Measurements from ENCODE around the gene CFLAR. TPM values are rescaled to one million over a fixed set of nuclear protein-coding genes. Genes with fewer than 3 reads are reported as not detected.

Gene CFLAR
- 100 to 1,000 TPM; 168 to 253 (median 185) TPM for total RNA-seq
- 10 to 100 TPM; 63.9 to 95.7 TPM for polyA plus RNA-seq
- 271 reads per million, percentile 95 among the genes with 10 or more reads in this experiment for total RNA-seq

GRCh38 chr2:201116115-201116958 lies at the start of gene CFLAR:
Gene CFLAR, plus strand, starts transcription at chr2:201116164. Its CDS starts 13,702 bp downstream, at chr2:201129866.
- Mint-ChIP-seq H3K27ac (peak within 1 kb of the TSS; percentile 90 to 100 (median 99)), H3K4me1 (peaks cover 15 to 52% (median 38%) of the 10 kb centered on the region in 7 donors), H3K36me3 (peaks cover 0 to 28% (median 3%) of the 10 kb centered on the region in 5 donors), H3K4me3 (peak within 1 kb of the TSS; percentile 90 to 100 (median 97)), H3K9me3 (peaks cover 0 to 2% (median 0%) of the 10 kb centered on the region in 11 donors), H3K27me3 (peaks cover 0 to 2% (median 0%) of the 10 kb centered on the region in 5 donors)
- peak within 1 kb of the TSS; percentile 87 for H3K4me3 ChIP-seq (ENCODE audit: low read length)
- H3K36me3 ChIP-seq (ENCODE audit: control insufficient read depth in 2 of 3, insufficient read depth in 3 of 3, low read length in 3 of 3) = peaks cover 0 to 8% (median 0%) of the 10 kb centered on the region in 3 experiments
- ATAC-seq (peak; percentile 60), DNase-seq (peak; percentile 59 to 89 (median 78))
- peaks cover 6 to 17% of the 10 kb centered on the region in 2 donors for H3K4me1 ChIP-seq (ENCODE audit: control insufficient read depth in 2 of 2, insufficient read depth in 2 of 2, low read length in 2 of 2)
- peak within 1 kb of the TSS; percentile 93 for H3K27ac ChIP-seq (ENCODE audit: low read depth, low read length)
- ChIA-PET CTCF (interaction anchor here (0.8 to 5.7 kb wide), 4 partner anchors 43 to 116 kb away, joined by 3 to 68 read pairs (median 6); no protein-coding TSS in a partner anchor), POLR2A (interaction anchor here (0.6 to 5.8 kb wide), 41 partner anchors 9 to 1519 kb away, joined by 3 to 97 read pairs (median 6); partner anchors contain the start of genes BZW1, CASP10, CLK1 and FAM117B)
- no peaks in the 10 kb centered on the region for H3K9me3 ChIP-seq (ENCODE audit: control insufficient read depth in 2 of 3, low read length in 3 of 3)
- intact Hi-C loops (cut with micrococcal nuclease) = loop anchor here (1.0 to 5.0 kb wide), 15 partner anchors 14 to 1151 kb away; partner anchors contain the start of genes NIF3L1 (in 2 of the 2), PPIL3 (in 2 of the 2), ALS2 (in 1 of the 2) and BZW1 (in 1 of the 2)
- H3K27me3 ChIP-seq (ENCODE audit: control insufficient read depth in 2 of 2, insufficient read depth in 2 of 2, low read length in 2 of 2) = no peaks in the 10 kb centered on the region

- Histone ChIP-seq H3K9me3 (ENCODE audit: control insufficient read depth in 2 of 3, low read length in 3 of 3) (no peaks in the 10 kb centered on the region), H3K27ac (ENCODE audit: low read depth, low read length) (peak overlapping the region; percentile 83), H3K4me3 (ENCODE audit: low read length) (peak overlapping the region; percentile 92), H3K27me3 (ENCODE audit: control insufficient read depth in 2 of 2, insufficient read depth in 2 of 2, low read length in 2 of 2) (no peaks in the 10 kb centered on the region), H3K36me3 (ENCODE audit: control insufficient read depth in 2 of 3, insufficient read depth in 3 of 3, low read length in 3 of 3) (peaks cover 0 to 4% (median 0%) of the 10 kb centered on the region in 3 experiments), H3K4me1 (ENCODE audit: control insufficient read depth in 2 of 2, insufficient read depth in 2 of 2, low read length in 2 of 2) (peaks cover 34 to 39% of the 10 kb centered on the region in 2 donors)
- Mint-ChIP-seq H3K9me3 (peaks cover 0 to 4% (median 0%) of the 10 kb centered on the region in 11 donors), H3K27ac (peak overlapping the region; percentile 86 to 99 (median 95)), H3K27me3 (no peaks in the 10 kb centered on the region), H3K4me1 (peaks cover 32 to 76% (median 60%) of the 10 kb centered on the region in 7 donors), H3K36me3 (peaks cover 0 to 1% (median 0%) of the 10 kb centered on the region in 5 donors), H3K4me3 (peak overlapping the region; percentile 91 to 99 (median 94))
- intact Hi-C loops (cut with micrococcal nuclease) = loop anchor here (1.0 to 5.0 kb wide), 16 partner anchors 45 to 1841 kb away; partner anchors contain the start of genes BZW1 (in 2 of the 2), NIF3L1 (in 2 of the 2), PPIL3 (in 2 of the 2) and STRADB (in 2 of the 2)
- POLR2A ChIA-PET = interaction anchor here (0.8 to 6.7 kb wide), 8 partner anchors 46 to 359 kb away, joined by 3 to 97 read pairs (median 6); partner anchors contain the start of genes CFLAR, CLK1, NIF3L1 and ORC2
- CTCF ChIA-PET = interaction anchor here (0.6 to 5.4 kb wide), 8 partner anchors 44 to 170 kb away, joined by 3 to 53 read pairs (median 6); partner anchors contain the start of gene ORC2
- DNase-seq (peak in 2 of 9 donors; percentile 3 to 14), ATAC-seq (peak; percentile 37)
These were observed 45.0 kb upstream of the CFLAR start for GRCh38 chr2:201070948-201071478.

GRCh38 chr2:201071479-201072200 lies 44.3 kb upstream of the CFLAR start, which contains the start of the genes HYCC2 and NDUFB3:
Gene HYCC2, minus strand, starts transcription at chr2:201071671. Its CDS starts 47,662 bp downstream, at chr2:201024009.
Gene NDUFB3, plus strand, starts transcription at chr2:201072001. Its CDS starts 6,882 bp downstream, at chr2:201078883.
- Mint-ChIP-seq H3K4me3 (peak within 1 kb of the TSS; percentile 91 to 99 (median 94)), H3K36me3 (peaks cover 0 to 1% (median 0%) of the 10 kb centered on the region in 5 donors), H3K9me3 (peaks cover 0 to 4% (median 0%) of the 10 kb centered on the region in 11 donors), H3K4me1 (peaks cover 31 to 74% (median 55%) of the 10 kb centered on the region in 7 donors), H3K27ac (peak within 1 kb of the TSS; percentile 86 to 99 (median 95)), H3K27me3 (no peaks in the 10 kb centered on the region)
- CTCF ChIA-PET = interaction anchor here (0.8 to 5.4 kb wide), 4 partner anchors 47 to 161 kb away, joined by 3 to 53 read pairs (median 4); no protein-coding TSS in a partner anchor
- Histone ChIP-seq H3K4me3 (ENCODE audit: low read length) (peak within 1 kb of the TSS; percentile 92), H3K4me1 (ENCODE audit: control insufficient read depth in 2 of 2, insufficient read depth in 2 of 2, low read length in 2 of 2) (peaks cover 32 to 36% of the 10 kb centered on the region in 2 donors), H3K27me3 (ENCODE audit: control insufficient read depth in 2 of 2, insufficient read depth in 2 of 2, low read length in 2 of 2) (no peaks in the 10 kb centered on the region), H3K27ac (ENCODE audit: low read depth, low read length) (peak within 1 kb of the TSS; percentile 83), H3K9me3 (ENCODE audit: control insufficient read depth in 2 of 3, low read length in 3 of 3) (no peaks in the 10 kb centered on the region), H3K36me3 (ENCODE audit: control insufficient read depth in 2 of 3, insufficient read depth in 3 of 3, low read length in 3 of 3) (peaks cover 0 to 4% (median 0%) of the 10 kb centered on the region in 3 experiments)
- DNase-seq = peak; percentile 79 to 96 (median 95)
- intact Hi-C loops (cut with micrococcal nuclease) = loop anchor here (1.0 to 5.0 kb wide), 17 partner anchors 45 to 1841 kb away; partner anchors contain the start of genes BZW1 (in 2 of the 2), NIF3L1 (in 2 of the 2), PPIL3 (in 2 of the 2) and STRADB (in 2 of the 2)
- POLR2A ChIA-PET = interaction anchor here (1.0 to 6.7 kb wide), 9 partner anchors 45 to 359 kb away, joined by 3 to 97 read pairs (median 5); partner anchors contain the start of genes CFLAR, CLK1, NIF3L1 and PPIL3
- ATAC-seq = peak; percentile 98

GRCh38 chr2:201072201-201072530 lies 43.8 kb upstream of the CFLAR start:
- peaks cover 0 to 1% (median 0%) of the 10 kb centered on the region in 5 donors for H3K36me3 Mint-ChIP-seq
- Histone ChIP-seq H3K4me1 (ENCODE audit: control insufficient read depth in 2 of 2, insufficient read depth in 2 of 2, low read length in 2 of 2) (peaks cover 27 to 33% of the 10 kb centered on the region in 2 donors), H3K27ac (ENCODE audit: low read depth, low read length) (peak overlapping the region; percentile 83), H3K4me3 (ENCODE audit: low read length) (peak overlapping the region; percentile 92), H3K36me3 (ENCODE audit: control insufficient read depth in 2 of 3, insufficient read depth in 3 of 3, low read length in 3 of 3) (peaks cover 0 to 4% (median 0%) of the 10 kb centered on the region in 3 experiments), H3K9me3 (ENCODE audit: control insufficient read depth in 2 of 3, low read length in 3 of 3) (no peaks in the 10 kb centered on the region), H3K27me3 (ENCODE audit: control insufficient read depth in 2 of 2, insufficient read depth in 2 of 2, low read length in 2 of 2) (no peaks in the 10 kb centered on the region)
- intact Hi-C loops (cut with micrococcal nuclease) = loop anchor here (2.0 to 5.0 kb wide), 4 partner anchors 545 to 1840 kb away; partner anchors contain the start of genes C2orf69 (in 1 of the 2), CARF (in 1 of the 2), MAIP1 (in 1 of the 2) and SGO2 (in 1 of the 2)
- H3K27ac Mint-ChIP-seq = peak overlapping the region; percentile 86 to 99 (median 95)
- no peaks in the 10 kb centered on the region for H3K27me3 Mint-ChIP-seq
- CTCF ChIA-PET = interaction anchor here (0.8 to 5.4 kb wide), 4 partner anchors 46 to 160 kb away, joined by 3 to 53 read pairs (median 4); no protein-coding TSS in a partner anchor
- H3K4me1 Mint-ChIP-seq = peaks cover 28 to 69% (median 51%) of the 10 kb centered on the region in 7 donors
- peak overlapping the region; percentile 91 to 99 (median 94) for H3K4me3 Mint-ChIP-seq
- ATAC-seq (no peak), DNase-seq (no peak)
- peaks cover 0 to 4% (median 0%) of the 10 kb centered on the region in 11 donors for H3K9me3 Mint-ChIP-seq
- POLR2A ChIA-PET = interaction anchor here (0.7 to 6.7 kb wide), 7 partner anchors 44 to 208 kb away, joined by 3 to 97 read pairs (median 4); partner anchors contain the start of genes CFLAR, CLK1, NIF3L1 and PPIL3

GRCh38 chr2:201073071-201073470 lies 42.9 kb upstream of the CFLAR start:
- Mint-ChIP-seq H3K36me3 (peaks cover 0 to 1% (median 0%) of the 10 kb centered on the region in 5 donors), H3K27ac (peak overlapping the region in 7 of 9 donors; percentile 8 to 70 (median 24)), H3K27me3 (no peaks in the 10 kb centered on the region), H3K9me3 (peaks cover 0 to 4% (median 0%) of the 10 kb centered on the region in 11 donors), H3K4me3 (peak overlapping the region; percentile 52 to 99 (median 82)), H3K4me1 (peaks cover 28 to 67% (median 48%) of the 10 kb centered on the region in 7 donors)
- intact Hi-C loops (cut with micrococcal nuclease) = loop anchor here (2.0 to 5.0 kb wide), 4 partner anchors 546 to 1839 kb away; partner anchors contain the start of genes C2orf69 (in 1 of the 2), CARF (in 1 of the 2), MAIP1 (in 1 of the 2) and SGO2 (in 1 of the 2)
- Histone ChIP-seq H3K27ac (ENCODE audit: low read depth, low read length) (no peak overlapping the region), H3K27me3 (ENCODE audit: control insufficient read depth in 2 of 2, insufficient read depth in 2 of 2, low read length in 2 of 2) (no peaks in the 10 kb centered on the region), H3K36me3 (ENCODE audit: control insufficient read depth in 2 of 3, insufficient read depth in 3 of 3, low read length in 3 of 3) (peaks cover 0 to 4% (median 0%) of the 10 kb centered on the region in 3 experiments), H3K9me3 (ENCODE audit: control insufficient read depth in 2 of 3, low read length in 3 of 3) (no peaks in the 10 kb centered on the region), H3K4me3 (ENCODE audit: low read length) (no peak overlapping the region), H3K4me1 (ENCODE audit: control insufficient read depth in 2 of 2, insufficient read depth in 2 of 2, low read length in 2 of 2) (peaks cover 27 to 33% of the 10 kb centered on the region in 2 donors)
- DNase-seq = no peak
- CTCF ChIA-PET = interaction anchor here (1.2 to 5.4 kb wide), 3 partner anchors 45 to 104 kb away, joined by 3 to 53 read pairs (median 5); no protein-coding TSS in a partner anchor
- no peak for ATAC-seq
- POLR2A ChIA-PET = interaction anchor here (0.7 to 6.7 kb wide), 6 partner anchors 44 to 209 kb away, joined by 3 to 97 read pairs (median 4); partner anchors contain the start of genes CFLAR, CLK1, NIF3L1 and PPIL3
